Measurements from ENCODE around the gene PRR30. TPM values are rescaled to one million over a fixed set of nuclear protein-coding genes. Genes with fewer than 3 reads are reported as not detected.
"Not testable (repeated sequence)": the region's sequence is repeated elsewhere in the genome, so short reads cannot be mapped to it uniquely, and the experiment has no call there.

The PRR30 gene
- total RNA-seq, 1 donor from 2014 or later, result not detected

DNA sequence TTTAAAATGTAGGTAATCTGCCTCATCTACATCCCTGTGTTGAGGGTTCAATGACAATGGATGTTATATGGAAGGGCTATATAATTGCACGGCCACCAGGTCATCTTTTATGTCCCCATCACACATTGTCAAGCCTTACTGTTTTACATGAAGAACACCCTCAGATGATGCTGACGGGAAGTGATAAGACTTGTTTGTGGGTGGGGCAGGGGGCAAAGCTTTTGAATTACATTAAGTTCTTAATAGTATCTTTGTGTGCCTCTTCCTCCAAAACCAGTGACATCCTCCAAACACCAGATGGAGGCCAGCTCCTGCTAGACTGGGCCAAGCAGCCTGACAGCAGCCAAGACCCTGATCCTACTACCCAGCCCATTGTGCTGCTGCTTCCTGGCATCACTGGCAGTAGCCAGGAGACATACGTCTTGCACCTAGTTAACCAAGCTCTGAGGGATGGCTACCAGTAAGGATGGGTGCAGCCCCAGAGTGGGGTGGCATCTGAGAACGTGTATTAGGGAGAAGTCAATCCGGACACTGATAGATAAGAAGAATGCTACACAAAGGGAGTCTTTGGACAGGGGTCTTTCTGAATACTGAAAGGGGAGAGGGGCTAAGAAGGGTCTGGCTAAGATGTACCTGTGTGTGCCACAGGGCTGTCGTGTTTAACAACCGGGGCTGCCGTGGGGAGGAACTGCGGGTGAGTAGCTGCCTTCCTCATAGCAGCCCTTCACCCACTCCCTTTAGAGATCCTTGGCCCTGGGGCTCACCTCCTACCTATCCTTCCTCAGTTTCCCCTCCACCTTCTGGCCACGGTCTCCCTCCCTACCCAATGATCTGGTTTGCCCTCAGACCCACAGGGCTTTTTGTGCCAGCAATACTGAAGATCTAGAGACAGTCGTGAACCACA, 10.3 kb downstream of the PRR30 start:
- DNase-seq, result no peak
- Mint-ChIP-seq H3K27me3 (no peaks in the 10 kb centered on the region), H3K4me1 (peaks cover 13% of the 10 kb centered on the region), H3K4me3 (no peak overlapping the region), H3K36me3 (ENCODE audit: low read depth) (peaks cover 41% of the 10 kb centered on the region), H3K27ac (no peak overlapping the region), H3K9me3 (no peaks in the 10 kb centered on the region)
- intact Hi-C loops (cut with micrococcal nuclease), result no loop called here

DNA sequence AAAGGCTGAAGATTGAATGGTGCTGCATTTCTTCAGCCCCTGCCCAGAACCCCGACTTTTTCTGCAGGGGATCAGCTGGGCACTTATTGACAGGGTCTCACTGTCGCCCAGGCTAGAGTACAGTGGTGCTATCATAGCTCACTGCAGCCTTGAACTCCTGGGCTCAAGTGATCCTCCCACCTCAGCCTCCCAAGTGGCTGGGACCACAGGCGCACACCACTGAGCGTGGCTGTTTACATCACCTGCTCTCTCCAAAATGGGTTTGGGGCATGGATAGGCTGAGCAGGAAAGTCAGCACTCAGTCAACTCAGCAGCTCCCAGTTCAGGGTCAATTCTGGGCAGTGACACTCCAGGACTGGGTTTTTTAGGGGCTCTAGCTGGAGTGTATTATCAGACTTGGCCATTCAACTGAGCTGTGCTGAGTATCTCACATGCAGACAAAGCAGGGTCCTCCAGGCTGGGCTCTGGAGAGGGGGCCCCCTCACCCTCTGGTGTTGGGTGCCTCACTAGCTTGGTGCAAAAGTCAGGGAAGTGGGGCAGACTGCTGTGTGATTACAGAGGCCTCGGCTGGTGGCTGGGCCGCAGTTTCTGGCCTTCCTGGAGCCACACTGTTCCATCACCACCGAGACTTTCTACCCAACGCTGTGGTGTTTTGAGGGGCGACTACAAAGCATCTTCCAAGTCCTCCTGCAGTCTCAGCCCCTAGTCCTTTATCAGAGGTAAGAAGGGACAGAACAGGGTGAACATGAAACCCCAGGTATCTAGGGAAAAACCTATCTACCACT, 11.1 kb downstream of the PRR30 start:
- Mint-ChIP-seq H3K36me3 (ENCODE audit: low read depth) (peaks cover 34% of the 10 kb centered on the region), H3K4me1 (peaks cover 11% of the 10 kb centered on the region), H3K9me3 (no peaks in the 10 kb centered on the region), H3K4me3 (no peak overlapping the region), H3K27me3 (peaks cover 1% of the 10 kb centered on the region), H3K27ac (no peak overlapping the region)
- intact Hi-C loops (cut with micrococcal nuclease), result no loop called here
- no peak for DNase-seq

DNA sequence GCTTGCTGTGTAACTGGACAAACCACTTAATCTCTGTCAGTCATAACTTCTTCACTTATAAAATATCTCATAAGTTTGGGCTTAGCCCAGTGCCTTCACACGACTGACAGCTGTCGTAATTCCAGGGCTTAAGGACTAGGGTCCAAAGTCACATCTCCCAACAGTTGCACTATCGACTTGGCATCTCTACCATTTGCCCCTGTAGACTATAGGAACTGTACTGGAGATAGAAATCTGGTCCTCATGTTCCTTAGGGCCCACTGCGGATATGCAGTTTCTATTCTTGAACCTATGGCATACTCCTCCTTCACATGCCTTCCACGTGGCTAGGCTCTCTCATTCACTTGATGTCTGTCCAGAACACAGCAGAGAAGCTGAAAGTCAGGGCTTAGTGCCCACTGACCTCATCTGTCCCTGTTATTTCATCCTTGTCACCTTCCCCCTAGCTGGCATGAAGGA, 12.9 kb downstream of the PRR30 start:
- peaks cover 17% of the 10 kb centered on the region for H3K27me3 Mint-ChIP-seq
- DNase-seq, result no peak
- H3K9me3 Mint-ChIP-seq, result no peaks in the 10 kb centered on the region
- H3K4me1 Mint-ChIP-seq, result peaks cover 9% of the 10 kb centered on the region
- H3K4me3 Mint-ChIP-seq, result no peak overlapping the region
- H3K36me3 Mint-ChIP-seq (ENCODE audit: low read depth), result peaks cover 21% of the 10 kb centered on the region
- no peak overlapping the region for H3K27ac Mint-ChIP-seq
- intact Hi-C loops (cut with micrococcal nuclease), result no loop called here

DNA sequence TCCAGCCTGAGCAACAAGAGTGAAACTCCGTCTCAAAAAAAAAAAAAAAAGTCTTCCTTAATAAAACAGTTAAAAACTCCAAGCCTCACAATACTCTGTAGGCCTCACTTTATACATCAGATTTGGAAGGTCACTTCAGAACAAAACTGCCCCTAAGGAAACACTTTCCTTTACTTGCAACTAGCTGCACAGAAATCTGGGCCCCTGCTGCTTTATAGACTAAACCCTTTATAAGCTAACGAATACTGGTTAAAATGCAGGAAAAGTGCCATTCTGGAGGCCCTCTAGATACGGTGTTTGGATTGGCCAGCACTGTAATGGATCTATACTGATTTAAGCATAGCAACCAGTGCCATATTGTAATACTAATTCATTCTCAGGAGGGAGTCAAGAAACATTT, 14.1 kb downstream of the PRR30 start:
- peaks cover 10% of the 10 kb centered on the region for H3K36me3 Mint-ChIP-seq (ENCODE audit: low read depth)
- H3K27ac Mint-ChIP-seq, result no peak overlapping the region
- no peak overlapping the region for H3K4me3 Mint-ChIP-seq
- no peak for DNase-seq
- H3K4me1 Mint-ChIP-seq, result peaks cover 9% of the 10 kb centered on the region
- no peaks in the 10 kb centered on the region for H3K9me3 Mint-ChIP-seq
- intact Hi-C loops (cut with micrococcal nuclease), result no loop called here
- H3K27me3 Mint-ChIP-seq, result peaks cover 24% of the 10 kb centered on the region

DNA sequence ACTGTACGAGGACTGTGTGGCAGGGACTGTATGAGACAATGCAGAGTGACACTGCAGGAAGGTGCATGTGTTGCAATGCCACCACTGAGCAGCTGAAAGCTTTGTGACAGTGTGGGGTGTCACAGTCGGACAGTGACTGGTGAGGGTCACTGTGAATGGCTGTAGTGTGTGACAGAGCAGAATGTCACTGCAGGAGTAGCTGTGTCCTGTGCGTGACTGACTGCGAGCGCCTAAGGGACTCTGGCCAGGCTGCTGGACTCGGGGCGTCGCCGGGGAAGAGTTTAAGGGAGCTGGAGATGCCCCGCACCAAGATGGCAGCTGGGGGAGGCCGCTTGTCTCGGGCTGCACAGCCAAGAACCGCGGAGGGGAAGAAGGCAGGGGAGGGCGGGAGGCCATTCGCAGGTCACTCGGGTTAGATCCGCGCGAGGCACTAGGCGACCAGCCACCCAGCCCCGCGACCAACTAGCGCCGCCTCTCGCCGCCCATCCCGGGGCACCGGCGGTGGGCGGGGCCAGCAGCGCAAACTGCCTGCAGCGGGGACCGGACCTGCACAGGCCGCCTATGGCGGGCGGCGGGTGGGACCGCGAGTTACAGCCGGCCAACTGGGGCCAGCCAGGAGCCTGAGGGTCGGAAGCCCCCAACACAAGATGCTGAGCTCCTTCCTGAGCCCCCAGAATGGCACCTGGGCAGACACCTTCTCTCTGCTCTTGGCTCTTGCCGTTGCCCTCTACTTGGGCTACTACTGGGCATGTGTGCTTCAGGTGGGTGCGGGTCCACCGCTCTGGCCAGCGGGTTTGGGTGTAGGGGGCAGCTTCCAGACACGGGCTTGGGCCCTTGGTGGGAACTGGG, 15.7 kb downstream of the PRR30 start, which contains the start of gene ABHD1:
ABHD1 (plus strand) TSS at position 514 of the 849 bp plus-strand sequence; CDS start at position 648, 134 bp downstream.
- peak; percentile 93 for DNase-seq
- Mint-ChIP-seq H3K9me3 (no peaks in the 10 kb centered on the region), H3K27ac (peak within 1 kb of the TSS; percentile 45), H3K4me3 (peak within 1 kb of the TSS; percentile 90), H3K27me3 (peaks cover 34% of the 10 kb centered on the region), H3K36me3 (ENCODE audit: low read depth) (no peaks in the 10 kb centered on the region), H3K4me1 (peaks cover 16% of the 10 kb centered on the region)
- intact Hi-C loops (cut with micrococcal nuclease), result loop anchor here (1.0 to 5.0 kb wide), 2 partner anchors 11 to 71 kb away; partner anchors contain the start of genes AGBL5 and PREB

DNA sequence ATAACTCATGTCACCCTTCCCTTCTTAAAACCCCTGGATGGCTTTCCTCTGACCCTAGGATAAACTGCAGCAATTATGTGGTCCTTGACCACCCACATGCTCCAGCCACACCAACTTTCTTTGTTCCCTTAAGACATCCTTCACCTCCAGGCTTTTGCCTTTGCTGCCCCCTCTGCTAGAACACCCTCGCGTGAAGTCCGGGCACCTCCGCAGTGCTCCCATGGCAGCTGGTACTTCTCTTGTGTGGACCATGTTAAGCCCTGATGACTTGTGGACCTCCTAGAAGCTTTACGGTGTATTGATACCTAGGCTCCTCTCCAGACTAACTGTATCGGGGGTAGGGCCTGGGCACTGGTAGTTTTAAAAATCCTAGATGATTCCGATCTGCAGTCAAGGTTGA, 16.4 kb downstream of the PRR30 start:
- intact Hi-C loops (cut with micrococcal nuclease), result loop anchor here (1.0 to 5.0 kb wide), 2 partner anchors 12 to 70 kb away; partner anchors contain the start of genes AGBL5 and PREB
- Mint-ChIP-seq H3K27me3 (peaks cover 40% of the 10 kb centered on the region), H3K4me3 (peak overlapping the region; percentile 90), H3K36me3 (ENCODE audit: low read depth) (no peaks in the 10 kb centered on the region), H3K27ac (no peak overlapping the region), H3K9me3 (no peaks in the 10 kb centered on the region), H3K4me1 (peaks cover 16% of the 10 kb centered on the region)
- DNase-seq, result no peak

DNA sequence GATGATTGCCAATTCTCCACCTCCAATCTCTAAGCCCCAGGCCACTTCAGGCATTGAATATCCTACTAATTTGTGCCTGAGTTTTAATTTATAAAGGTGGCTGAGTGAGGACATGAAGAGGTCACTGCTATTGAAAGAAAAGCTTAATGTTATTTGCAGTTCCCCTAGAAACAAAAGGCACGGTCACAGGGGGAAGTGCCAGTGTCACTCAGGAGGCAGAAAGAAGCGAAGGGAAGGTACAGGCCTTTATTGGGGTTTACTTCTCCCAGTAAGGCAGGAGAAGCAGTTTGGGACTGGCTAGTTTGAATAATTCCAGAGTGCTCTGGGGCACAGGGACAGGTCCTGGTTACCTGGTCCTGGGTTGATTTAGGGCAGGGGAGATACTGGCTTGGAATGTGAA, 17.3 kb downstream of the PRR30 start:
- H3K27me3 Mint-ChIP-seq, result peaks cover 43% of the 10 kb centered on the region
- no peaks in the 10 kb centered on the region for H3K9me3 Mint-ChIP-seq
- DNase-seq, result no peak
- H3K27ac Mint-ChIP-seq, result no peak overlapping the region
- no peak overlapping the region for H3K4me3 Mint-ChIP-seq
- H3K4me1 Mint-ChIP-seq, result peaks cover 16% of the 10 kb centered on the region
- no peaks in the 10 kb centered on the region for H3K36me3 Mint-ChIP-seq (ENCODE audit: low read depth)
- intact Hi-C loops (cut with micrococcal nuclease), result loop anchor here (5.0 kb wide), 1 partner anchor 70 kb away; the partner anchor contains the start of gene AGBL5

DNA sequence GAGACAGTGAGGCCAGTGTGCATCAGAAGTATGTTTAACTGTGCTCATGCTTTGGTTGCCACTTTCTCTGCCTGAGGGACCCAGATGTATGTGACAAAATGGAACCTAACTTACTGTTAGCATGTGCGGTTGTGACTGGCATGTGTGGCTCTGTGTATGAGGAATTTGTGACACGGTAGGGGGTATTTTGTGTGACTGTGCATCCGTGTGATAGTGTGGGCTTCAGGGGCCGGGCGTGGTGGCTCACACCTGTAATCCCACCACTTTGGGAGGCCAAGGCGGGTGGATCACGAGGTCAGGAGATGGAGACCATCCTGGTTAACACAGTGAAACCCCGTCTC, 19.9 kb downstream of the PRR30 start:
- H3K27ac Mint-ChIP-seq, result peak overlapping the region; percentile 13
- peak overlapping the region; percentile 82 for H3K4me3 Mint-ChIP-seq

DNA sequence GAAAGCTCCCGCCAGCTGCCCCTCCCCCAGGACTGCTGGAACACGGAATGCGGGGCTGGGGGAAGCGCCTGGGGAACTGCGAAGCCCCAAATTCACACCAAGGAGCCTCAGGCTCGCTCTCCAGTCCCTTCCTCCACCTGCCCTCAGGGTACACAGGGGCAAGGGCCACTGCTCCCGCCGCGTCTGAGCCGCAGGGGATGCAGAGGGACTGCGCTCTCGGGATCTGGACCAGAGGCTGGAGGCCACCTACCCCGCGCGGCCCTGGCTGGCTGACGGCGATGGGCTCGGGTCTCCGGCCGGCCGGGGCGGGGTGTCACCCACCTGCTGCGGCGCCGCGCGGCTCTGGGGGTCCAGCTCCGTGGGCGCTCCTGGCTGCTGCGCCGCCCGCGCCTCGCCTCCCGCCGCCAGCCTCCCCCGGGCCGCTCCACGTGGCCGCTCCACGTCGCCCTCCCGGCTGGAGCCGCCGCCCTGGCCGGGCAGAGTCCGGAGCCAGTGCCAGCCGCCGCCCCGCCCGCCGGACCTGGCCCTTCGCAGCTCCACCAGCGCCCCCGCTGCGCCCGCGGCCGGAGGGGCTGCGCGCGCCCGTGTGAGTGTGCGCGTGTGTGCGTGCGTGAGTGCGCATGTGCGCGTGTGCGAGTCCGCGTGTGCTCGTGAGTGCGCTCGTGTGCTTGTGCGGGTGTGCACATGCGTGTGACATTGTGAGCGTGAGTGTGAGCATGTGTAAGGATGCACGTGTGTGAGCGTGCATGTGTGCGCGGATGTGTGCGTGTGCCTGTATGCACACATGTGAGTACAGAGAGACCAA, 20.5 kb downstream of the PRR30 start, which contains the start of gene CGREF1:
CGREF1 (minus strand) TSS at position 604 of the 805 bp plus-strand sequence. CDS start 14,762 bp downstream, outside the sequence.
- Mint-ChIP-seq H3K27me3 (peaks cover 50% of the 10 kb centered on the region), H3K4me1 (peaks cover 13% of the 10 kb centered on the region), H3K4me3 (peak within 1 kb of the TSS; percentile 82), H3K27ac (peak within 1 kb of the TSS; percentile 29), H3K36me3 (ENCODE audit: low read depth) (no peaks in the 10 kb centered on the region), H3K9me3 (no peaks in the 10 kb centered on the region)
- intact Hi-C loops (cut with micrococcal nuclease), result no loop called here
- peak; percentile 72 for DNase-seq

More for the DNA sequence above, 19.9 kb downstream of the PRR30 start:
- H3K36me3 Mint-ChIP-seq (ENCODE audit: low read depth); H3K9me3 Mint-ChIP-seq; DNase-seq; intact Hi-C loops (cut with micrococcal nuclease): not testable (repeated sequence)
- peaks cover 48% of the 10 kb centered on the region for H3K27me3 Mint-ChIP-seq
- H3K4me1 Mint-ChIP-seq, result peaks cover 16% of the 10 kb centered on the region

DNA sequence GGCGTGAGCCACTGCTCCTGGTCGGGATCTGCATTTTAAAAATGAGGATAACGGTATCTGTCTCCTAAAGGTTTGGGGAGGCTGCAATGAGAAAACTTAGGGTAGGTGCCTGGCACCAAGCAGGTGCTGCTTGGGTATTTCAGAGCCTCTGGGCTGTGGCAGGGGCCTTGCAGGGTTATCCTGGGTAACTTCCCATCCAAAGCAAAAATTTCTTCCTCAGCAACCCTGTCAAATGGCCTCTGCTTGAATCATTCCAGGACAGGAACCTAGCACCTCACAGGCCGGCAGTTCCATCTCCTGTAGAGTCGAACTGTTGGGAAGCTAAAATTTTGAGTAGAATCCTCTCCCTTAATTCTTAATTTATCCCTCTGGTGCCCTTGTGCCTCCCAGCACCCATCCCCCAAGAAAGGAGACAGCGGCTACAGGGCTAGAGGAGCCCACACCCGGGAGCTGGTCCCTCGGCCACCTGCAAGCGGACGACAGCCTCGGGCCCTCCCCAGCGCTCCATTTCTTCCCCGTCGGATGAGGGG, 21.1 kb downstream of the PRR30 start:
- Mint-ChIP-seq H3K4me1 (peaks cover 9% of the 10 kb centered on the region), H3K27ac (no peak overlapping the region), H3K27me3 (peaks cover 48% of the 10 kb centered on the region), H3K4me3 (peak overlapping the region; percentile 73), H3K9me3 (no peaks in the 10 kb centered on the region), H3K36me3 (ENCODE audit: low read depth) (no peaks in the 10 kb centered on the region)
- DNase-seq, result no peak
- intact Hi-C loops (cut with micrococcal nuclease), result no loop called here

DNA sequence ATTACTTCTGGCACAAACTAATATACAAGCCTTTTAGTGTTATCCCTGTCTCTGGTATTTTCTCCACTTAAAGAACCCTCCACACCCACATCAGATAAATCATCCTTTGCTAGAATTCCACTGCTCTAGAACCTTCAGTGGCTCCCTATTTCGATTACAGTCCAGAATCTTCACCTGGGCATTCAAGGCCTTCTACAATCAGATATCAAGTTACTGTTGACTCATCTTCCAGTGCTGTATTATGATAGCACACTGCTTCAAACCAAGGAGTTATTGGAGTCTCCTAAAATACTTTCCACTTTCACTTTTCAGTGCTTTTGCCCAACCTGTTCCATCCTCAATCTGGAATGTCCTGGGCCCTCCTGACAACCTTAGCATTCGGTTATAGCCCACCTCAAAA, 23.7 kb downstream of the PRR30 start:
- Mint-ChIP-seq H3K27me3 (peaks cover 30% of the 10 kb centered on the region), H3K27ac (no peak overlapping the region), H3K4me3 (no peak overlapping the region), H3K4me1 (peaks cover 9% of the 10 kb centered on the region), H3K9me3 (no peaks in the 10 kb centered on the region), H3K36me3 (ENCODE audit: low read depth) (no peaks in the 10 kb centered on the region)
- intact Hi-C loops (cut with micrococcal nuclease), result no loop called here
- no peak for DNase-seq

DNA sequence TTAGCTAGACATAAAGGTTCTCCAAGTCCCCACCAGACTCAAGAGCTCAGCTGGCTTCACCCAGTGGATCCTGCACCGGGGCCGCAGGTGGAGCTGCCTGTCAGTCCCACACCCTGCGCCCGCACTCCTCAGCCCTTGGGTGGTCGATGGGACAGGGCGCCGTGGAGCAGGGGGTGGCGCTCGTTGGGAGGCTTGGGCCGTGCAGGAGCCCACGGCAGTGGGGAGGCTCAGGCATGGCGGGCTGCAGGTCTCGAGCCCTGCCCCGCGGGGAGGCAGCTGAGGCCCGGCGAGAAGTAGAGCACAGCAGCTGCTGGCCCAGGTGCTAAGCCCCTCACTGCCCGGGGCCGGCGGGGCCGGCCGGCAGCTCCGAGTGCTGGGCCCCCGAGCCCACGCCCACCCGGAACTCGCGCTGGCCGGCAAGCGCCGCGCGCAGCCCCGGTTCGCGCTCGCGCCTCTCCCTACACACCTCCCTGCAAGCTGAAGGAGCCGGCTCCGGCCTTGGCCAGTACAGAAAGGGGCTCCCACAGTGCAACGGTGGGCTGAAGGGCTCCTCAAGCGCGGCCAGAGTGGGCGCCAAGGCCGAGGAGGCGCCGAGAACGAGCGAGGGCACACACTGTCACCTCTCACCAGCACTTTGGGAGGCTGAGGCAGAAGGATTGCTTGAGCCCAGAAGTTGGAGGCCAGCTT, 27.7 kb downstream of the PRR30 start:
- peaks cover 11% of the 10 kb centered on the region for H3K27me3 Mint-ChIP-seq
- H3K27ac Mint-ChIP-seq; H3K9me3 Mint-ChIP-seq; H3K4me3 Mint-ChIP-seq; H3K4me1 Mint-ChIP-seq; H3K36me3 Mint-ChIP-seq (ENCODE audit: low read depth); DNase-seq; intact Hi-C loops (cut with micrococcal nuclease): not testable (repeated sequence)
